B cell (primary cell): ENCODE results near the gene POLD1. TPM values are rescaled to one million over a fixed set of nuclear protein-coding genes. Genes with fewer than 3 reads are reported as not detected.

Experiments
- ATAC-seq: fragments of 200-7000 bp; cut with Tn5 transposase; one replicate; pipeline ENCODE4 v1.10.0; 2021; ENCODE audit warnings: low read depth, mild to moderate bottlenecking, moderate number of reproducible peaks, moderate library complexity
- CTCF ChIA-PET: fragments of 350-600 bp; sonication (Branson Sonifier 250); formaldehyde crosslinking; loops from one replicate; lab custom pipeline; 2021; ENCODE audit warnings: antibody characterized with exemption, inconsistent platforms; lab: Charles Lee
- POLR2A ChIA-PET: fragments of 350-600 bp; sonication (Branson Sonifier 250); formaldehyde crosslinking; loops from one replicate; lab custom pipeline; 2021; ENCODE audit warnings: antibody characterized with exemption; lab: Charles Lee
- DNase-seq: peaks from one replicate; pipeline ENCODE4 v3.0.0; 2013
- H2AFZ ChIP-seq: 2 replicates; pipeline ENCODE4 v1.6.1; 2012; ENCODE audit warnings: mild to moderate bottlenecking, low read depth, low read length; ENCODE audit not compliant: insufficient read depth, poor library complexity, severe bottlenecking
- H3K27ac ChIP-seq, 2 donors: 1 replicate in 1 of 2; 2 replicates in 1 of 2; pipeline ENCODE4 v1.5.1; 2012 to 2013; ENCODE audit warnings: low read length in 2 of 2, mild to moderate bottlenecking in 2 of 2, moderate library complexity in 1 of 2
- H3K27me3 ChIP-seq, 4 experiments: fragments of 200-600 bp in 1 of 4; sonication (generic) in 1 of 4; replicated peaks in 1 of 4; 1 replicate in 2 of 4; 2 replicates in 2 of 4; pipeline versions ENCODE4 v1.6.1 to v1.7.0; 2013 to 2016; ENCODE audit warnings: low read length in 3 of 4, mild to moderate bottlenecking in 2 of 4, mixed read lengths in 1 of 4, moderate library complexity in 1 of 4; ENCODE audit not compliant: insufficient read depth in 4 of 4, control insufficient read depth in 3 of 4; ENCODE audit errors: control extremely low read depth in 1 of 4
- H3K36me3 ChIP-seq, 2 experiments: replicated peaks in 1 of 2; 1 replicate in 1 of 2; 2 replicates in 1 of 2; pipeline versions ENCODE4 v1.6.1 to v1.7.1; 2013; ENCODE audit warnings: low read length in 1 of 2; ENCODE audit not compliant: insufficient read depth in 2 of 2, control insufficient read depth in 1 of 2; ENCODE audit errors: control extremely low read depth in 1 of 2, extremely low read depth in 1 of 2
- H3K4me1 ChIP-seq, 2 donors: fragments of 200-600 bp in 1 of 2; sonication (generic) in 1 of 2; 1 replicate in 1 of 2; 2 replicates in 1 of 2; pipeline versions ENCODE4 v1.5.1 to v1.6.1; 2013 to 2017; ENCODE audit warnings: low read length in 2 of 2; ENCODE audit not compliant: control insufficient read depth in 2 of 2, insufficient read depth in 2 of 2
- H3K4me2 ChIP-seq: replicated peaks from 2 replicates; pipeline ENCODE3; 2012; ENCODE audit warnings: mild to moderate bottlenecking, low read depth, low read length; ENCODE audit not compliant: poor library complexity, severe bottlenecking
- H3K4me3 ChIP-seq, 5 experiments: fragments of 200-600 bp in 1 of 5; sonication (generic) in 1 of 5; 1 replicate in 3 of 5; 2 replicates in 2 of 5; pipeline versions ENCODE4 v1.5.1 to v1.7.0; 2011 to 2016; ENCODE audit warnings: low read length in 4 of 5, mild to moderate bottlenecking in 4 of 5, low read depth in 2 of 5, control low read depth in 1 of 5, moderate library complexity in 1 of 5; ENCODE audit not compliant: insufficient read depth in 1 of 5; ENCODE audit errors: control extremely low read depth in 1 of 5, extremely low read depth in 1 of 5
- H3K79me2 ChIP-seq: fragments of 200-600 bp; sonication (generic); one replicate; pipeline ENCODE4 v1.6.0; 2016; ENCODE audit warnings: low read length; ENCODE audit not compliant: control insufficient read depth, insufficient read depth
- H3K9ac ChIP-seq: fragments of 200-600 bp; sonication (generic); 2 replicates; pipeline ENCODE4 v1.6.1; 2017; ENCODE audit warnings: mild to moderate bottlenecking, low read length, moderate library complexity
- H3K9me3 ChIP-seq, 3 donors: one replicate each; pipeline versions ENCODE4 v1.6.1 to v1.7.1; 2013; ENCODE audit warnings: low read length in 2 of 3; ENCODE audit not compliant: control insufficient read depth in 2 of 3, insufficient read depth in 1 of 3; ENCODE audit errors: control extremely low read depth in 1 of 3
- H4K20me1 ChIP-seq: 2 replicates; pipeline ENCODE4 v1.6.0; 2012; ENCODE audit warnings: mild to moderate bottlenecking, low read length; ENCODE audit not compliant: insufficient read depth, control insufficient read depth, poor library complexity, severe bottlenecking
- H3K27ac Mint-ChIP-seq: one replicate; pipeline ENCODE4 v1.8.0; 2021; ENCODE audit warnings: mixed read lengths
- H3K27me3 Mint-ChIP-seq: one replicate; pipeline ENCODE4 v1.8.0; 2021; ENCODE audit warnings: mixed read lengths
- H3K4me1 Mint-ChIP-seq: one replicate; pipeline ENCODE4 v1.8.0; 2021; ENCODE audit warnings: mixed read lengths
- H3K4me3 Mint-ChIP-seq: one replicate; pipeline ENCODE4 v1.8.0; 2021; ENCODE audit warnings: mixed read lengths
- H3K9me3 Mint-ChIP-seq: one replicate; pipeline ENCODE4 v1.8.0; 2022; ENCODE audit warnings: mixed read lengths; ENCODE audit not compliant: insufficient read depth
- CTCF ChIP-seq: fragments of 200-600 bp; IDR thresholded peaks from one replicate; pipeline ENCODE4 v1.8.0; 2022; ENCODE audit warnings: antibody characterized with exemption, mild to moderate bottlenecking
- EZH2 ChIP-seq: IDR thresholded peaks from 2 replicates; pipeline ENCODE4 v1.6.1; 2012; ENCODE audit warnings: borderline replicate concordance, low read depth, mild to moderate bottlenecking, moderate library complexity, low read length; ENCODE audit not compliant: insufficient read depth, poor library complexity, severe bottlenecking
- WGBS: methylation state at CpG from one replicate; pipeline ENCODE4 v1.1.5; 2013; ENCODE audit warnings: missing lambda C conversion rate; ENCODE audit not compliant: insufficient coverage; 5-methylcytosine and 5-hydroxymethylcytosine counted together
- intact Hi-C: fragments of 100-400 bp; cut with micrococcal nuclease; formaldehyde crosslinking; loops from one replicate; pipeline ENCODE4 v1.10.0; 2022
- polyA plus RNA-seq: library from polyadenylated mRNA; depleted of rRNA; stranded (reverse); fragments of >200 nt; gene quantifications from 2 replicates; pipeline ENCODE4 v1.2.3, GENCODE V29; 2012
- total RNA-seq, 2 donors: library from RNA; stranded (reverse); fragments of 120-200 nt in 1 of 2; gene quantifications; 1 replicate in 1 of 2; 2 replicates in 1 of 2; pipeline versions ENCODE4 v1.2.3 to v1.2.4, GENCODE V29; 2013 to 2022

Gene POLD1
- total and polyA plus RNA-seq, 2 donors (not counting 1 experiment from before 2014, with no cell fraction given), result 43.6 to 65.2 TPM

DNA sequence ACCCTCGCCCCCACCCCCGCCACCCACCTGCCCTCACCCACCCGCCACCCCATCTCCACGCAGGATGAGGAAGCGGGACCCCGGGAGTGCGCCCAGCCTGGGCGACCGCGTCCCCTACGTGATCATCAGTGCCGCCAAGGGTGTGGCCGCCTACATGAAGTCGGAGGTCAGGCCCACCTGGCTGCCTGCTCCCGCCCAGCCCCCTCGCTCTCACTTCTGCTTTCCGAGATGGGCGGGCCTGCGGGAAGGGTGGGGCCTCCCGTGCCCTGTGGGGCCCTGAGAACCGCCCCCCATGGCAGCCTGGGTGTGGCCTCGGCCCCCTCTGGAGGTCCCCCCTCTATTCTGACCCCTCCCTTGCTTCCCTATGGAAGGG lies 31.5 kb downstream of the POLD1 start:
- H3K27ac Mint-ChIP-seq, result peak overlapping the region; percentile 98

More for the DNA sequence above, 31.5 kb downstream of the POLD1 start:
- Histone ChIP-seq H3K4me2 (peak overlapping the region; percentile 97), H3K27me3 (no peaks in the 10 kb centered on the region), H2AFZ (peak overlapping the region; percentile 10), H4K20me1 (peaks cover 16% of the 10 kb centered on the region), H3K36me3 (peaks cover 0 to 6% of the 10 kb centered on the region in 2 experiments), H3K4me3 (peak overlapping the region in 4 of 5 experiments; percentile 44 to 60 (median 52)), H3K9me3 (no peaks in the 10 kb centered on the region), H3K4me1 (peaks cover 31 to 54% of the 10 kb centered on the region in 2 donors), H3K9ac (peak overlapping the region; percentile 63), H3K79me2 (peaks cover 38% of the 10 kb centered on the region), H3K27ac (peak overlapping the region; percentile 97 to 98)
- Mint-ChIP-seq H3K27me3 (no peaks in the 10 kb centered on the region), H3K4me1 (peaks cover 43% of the 10 kb centered on the region), H3K9me3 (no peaks in the 10 kb centered on the region), H3K4me3 (peak overlapping the region; percentile 81)
- no peak for TF ChIP-seq CTCF
- TF ChIP-seq EZH2, result no peak
- DNase-seq, result peak; percentile 97
- ChIA-PET CTCF (interaction anchor here (0.9 to 3.2 kb wide), 9 partner anchors 14 to 389 kb away, joined by 3 to 33 read pairs (median 9); partner anchors contain the start of genes NR1H2 and POLD1), POLR2A (interaction anchor here (0.5 to 6.4 kb wide), 11 partner anchors 14 to 82 kb away, joined by 3 to 96 read pairs (median 7); partner anchors contain the start of genes MYBPC2, NR1H2 and POLD1)
- ATAC-seq, result peak; percentile 64
- WGBS, result 4% methylated on average over 18 of the region's 22 CpGs
- intact Hi-C loops, result loop anchor here (1.0 to 5.0 kb wide), 8 partner anchors 16 to 73 kb away; partner anchors contain the start of genes EMC10, GARIN5A, NR1H2 and POLD1
